Colonic mucosa (tissue), 4 donors: Measurements from ENCODE around the gene NPR3. TPM values are rescaled to one million over a fixed set of nuclear protein-coding genes. Genes with fewer than 3 reads are reported as not detected.

Experiments
- DNase-seq: peaks from one replicate; pipeline ENCODE4 v3.0.0-alpha.2; 2020
- H3K27ac ChIP-seq: fragments of 200-600 bp; one replicate; pipeline ENCODE4 v1.8.0; 2021
- H3K27me3 ChIP-seq: fragments of 200-600 bp; one replicate; pipeline ENCODE4 v1.8.0; 2021
- H3K36me3 ChIP-seq: fragments of 200-600 bp; one replicate; pipeline ENCODE4 v1.8.0; 2021
- H3K4me1 ChIP-seq: fragments of 200-600 bp; one replicate; pipeline ENCODE4 v1.8.0; 2021; ENCODE audit warnings: mild to moderate bottlenecking
- H3K4me3 ChIP-seq: fragments of 200-600 bp; one replicate; pipeline ENCODE4 v1.8.0; 2021
- H3K9ac ChIP-seq, 2 donors: one replicate each; pipeline ENCODE4 v1.7.0; 2013; ENCODE audit warnings: control low read depth in 2 of 2, low read depth in 2 of 2, low read length in 2 of 2
- H3K9me3 ChIP-seq: fragments of 200-600 bp; one replicate; pipeline ENCODE4 v1.8.0; 2021
- intact Hi-C: fragments of 100-400 bp; cut with DNase I; formaldehyde crosslinking; loops from one replicate; pipeline ENCODE4 v1.14.1; 2022
- total RNA-seq, 2 donors: library from RNA; stranded (reverse); fragmentation: NEBNext Ultra II Directional in 1 of 2; extraction: Animal tissue kit (Norgen Biotek cat#: 25700) in 1 of 2; gene quantifications; one replicate each; pipeline ENCODE4 v1.2.1, GENCODE V29; 2021
- TF ChIP-seq, protein P1 (sequence below): fragments of 200-600 bp; IDR thresholded peaks from one replicate; pipeline ENCODE4 v1.8.0; 2022; ENCODE audit warnings: antibody characterized with exemption, mild to moderate bottlenecking
- donor health status: healthy.
- donor health status: DM: no; HTN: no; CAD: no.
- donor health status: DM: no; HTN: no; CAD: no.

The NPR3 gene
- total RNA-seq, 2 donors from 2014 or later = 0.20 to 3.0 TPM

DNA sequence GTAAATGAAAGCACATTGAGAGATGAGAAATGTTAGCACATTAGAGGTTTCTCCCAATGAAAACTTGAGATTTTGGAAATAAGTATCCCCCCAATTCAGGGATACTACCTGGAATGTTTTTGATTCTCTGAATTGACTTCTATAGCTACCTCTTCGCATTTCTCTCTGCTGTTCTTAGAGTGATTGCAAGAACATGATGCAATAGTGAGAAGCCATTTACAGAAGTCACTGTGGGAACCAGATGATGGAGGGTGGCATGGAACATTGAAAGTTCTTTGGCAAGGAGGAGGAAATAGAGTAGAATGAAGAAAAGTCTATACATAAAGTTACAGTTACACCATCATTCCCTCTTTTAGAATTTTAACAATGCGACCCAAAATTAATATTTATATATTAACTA lies 9.2 kb downstream of the NPR3 start:
- TF ChIP-seq, protein P1, sequence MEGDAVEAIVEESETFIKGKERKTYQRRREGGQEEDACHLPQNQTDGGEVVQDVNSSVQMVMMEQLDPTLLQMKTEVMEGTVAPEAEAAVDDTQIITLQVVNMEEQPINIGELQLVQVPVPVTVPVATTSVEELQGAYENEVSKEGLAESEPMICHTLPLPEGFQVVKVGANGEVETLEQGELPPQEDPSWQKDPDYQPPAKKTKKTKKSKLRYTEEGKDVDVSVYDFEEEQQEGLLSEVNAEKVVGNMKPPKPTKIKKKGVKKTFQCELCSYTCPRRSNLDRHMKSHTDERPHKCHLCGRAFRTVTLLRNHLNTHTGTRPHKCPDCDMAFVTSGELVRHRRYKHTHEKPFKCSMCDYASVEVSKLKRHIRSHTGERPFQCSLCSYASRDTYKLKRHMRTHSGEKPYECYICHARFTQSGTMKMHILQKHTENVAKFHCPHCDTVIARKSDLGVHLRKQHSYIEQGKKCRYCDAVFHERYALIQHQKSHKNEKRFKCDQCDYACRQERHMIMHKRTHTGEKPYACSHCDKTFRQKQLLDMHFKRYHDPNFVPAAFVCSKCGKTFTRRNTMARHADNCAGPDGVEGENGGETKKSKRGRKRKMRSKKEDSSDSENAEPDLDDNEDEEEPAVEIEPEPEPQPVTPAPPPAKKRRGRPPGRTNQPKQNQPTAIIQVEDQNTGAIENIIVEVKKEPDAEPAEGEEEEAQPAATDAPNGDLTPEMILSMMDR = no peak
- Histone ChIP-seq H3K4me3 (no peak overlapping the region), H3K27ac (no peak overlapping the region), H3K9me3 (no peaks in the 10 kb centered on the region), H3K4me1 (no peaks in the 10 kb centered on the region), H3K27me3 (no peaks in the 10 kb centered on the region), H3K9ac (no peak overlapping the region), H3K36me3 (no peaks in the 10 kb centered on the region)
- intact Hi-C loops = no loop called here
- DNase-seq = no peak

DNA sequence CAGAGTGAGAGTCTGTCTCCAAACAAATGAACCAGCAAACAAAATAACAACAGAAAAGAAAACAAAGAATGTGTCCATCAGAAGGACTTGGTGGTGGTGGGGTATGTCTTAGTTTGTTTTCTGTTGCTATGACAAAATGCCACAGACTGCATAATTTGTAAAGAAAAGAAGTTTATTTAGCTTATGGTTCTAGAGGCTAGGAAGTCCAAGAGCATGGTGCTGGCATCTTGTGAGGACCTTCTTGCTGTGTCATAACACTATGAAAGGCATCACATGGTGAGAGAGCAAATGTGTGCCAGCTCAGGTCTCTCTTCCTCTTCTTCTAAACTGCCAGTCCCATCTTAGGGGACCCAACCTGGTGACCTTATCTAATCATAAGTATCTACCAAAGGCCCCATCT lies 10.5 kb downstream of the NPR3 start:
- H3K9me3 ChIP-seq = no peaks in the 10 kb centered on the region
- no peak for DNase-seq
- no peak overlapping the region for H3K9ac ChIP-seq
- TF ChIP-seq, protein P1 = no peak
- no peaks in the 10 kb centered on the region for H3K27me3 ChIP-seq
- H3K27ac ChIP-seq = no peak overlapping the region
- no peaks in the 10 kb centered on the region for H3K36me3 ChIP-seq
- intact Hi-C loops = no loop called here
- no peak overlapping the region for H3K4me3 ChIP-seq
- no peaks in the 10 kb centered on the region for H3K4me1 ChIP-seq

DNA sequence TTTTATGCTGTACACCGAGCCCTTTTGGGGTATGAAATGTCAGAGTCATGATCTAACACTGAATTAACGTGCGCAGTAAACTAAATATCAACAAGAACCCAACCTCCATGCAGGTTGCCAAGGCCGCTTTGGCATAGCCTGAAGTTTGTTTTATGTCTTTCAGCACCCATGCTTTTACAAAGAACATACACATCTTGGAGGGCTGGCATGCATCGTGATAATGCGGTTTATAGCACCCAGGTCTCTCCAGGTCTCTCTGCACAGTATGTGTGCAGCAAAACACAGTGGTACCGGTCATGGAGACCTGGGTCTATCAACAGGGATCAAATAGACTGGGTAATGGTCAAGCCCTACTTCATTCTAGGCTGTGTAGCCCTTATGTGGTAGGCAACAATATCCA lies 11.8 kb downstream of the NPR3 start:
- Histone ChIP-seq H3K9ac (no peak overlapping the region), H3K4me3 (no peak overlapping the region), H3K27ac (no peak overlapping the region), H3K9me3 (no peaks in the 10 kb centered on the region), H3K36me3 (no peaks in the 10 kb centered on the region), H3K27me3 (no peaks in the 10 kb centered on the region), H3K4me1 (no peaks in the 10 kb centered on the region)
- DNase-seq = no peak
- TF ChIP-seq, protein P1 = no peak
- intact Hi-C loops = no loop called here

DNA sequence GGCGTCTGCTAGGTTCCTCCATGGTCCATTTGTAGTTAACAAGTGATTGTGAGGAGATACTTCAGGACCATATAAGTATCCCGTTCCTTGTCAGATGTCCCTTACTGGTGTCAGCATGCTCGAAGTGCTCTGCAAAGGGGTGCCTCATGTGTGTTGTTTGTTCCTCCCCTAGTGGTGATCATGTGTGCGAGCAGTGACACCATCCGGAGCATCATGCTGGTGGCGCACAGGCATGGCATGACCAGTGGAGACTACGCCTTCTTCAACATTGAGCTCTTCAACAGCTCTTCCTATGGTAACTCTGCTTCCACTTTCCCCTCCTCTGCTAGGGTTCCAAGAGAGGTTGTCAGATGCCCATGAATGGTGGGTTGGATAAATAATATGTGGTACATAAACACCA lies 13.4 kb downstream of the NPR3 start:
- intact Hi-C loops = no loop called here
- Histone ChIP-seq H3K36me3 (no peaks in the 10 kb centered on the region), H3K9me3 (no peaks in the 10 kb centered on the region), H3K9ac (no peak overlapping the region), H3K27me3 (no peaks in the 10 kb centered on the region), H3K27ac (no peak overlapping the region), H3K4me1 (no peaks in the 10 kb centered on the region), H3K4me3 (no peak overlapping the region)
- DNase-seq = no peak
- TF ChIP-seq, protein P1 = no peak

DNA sequence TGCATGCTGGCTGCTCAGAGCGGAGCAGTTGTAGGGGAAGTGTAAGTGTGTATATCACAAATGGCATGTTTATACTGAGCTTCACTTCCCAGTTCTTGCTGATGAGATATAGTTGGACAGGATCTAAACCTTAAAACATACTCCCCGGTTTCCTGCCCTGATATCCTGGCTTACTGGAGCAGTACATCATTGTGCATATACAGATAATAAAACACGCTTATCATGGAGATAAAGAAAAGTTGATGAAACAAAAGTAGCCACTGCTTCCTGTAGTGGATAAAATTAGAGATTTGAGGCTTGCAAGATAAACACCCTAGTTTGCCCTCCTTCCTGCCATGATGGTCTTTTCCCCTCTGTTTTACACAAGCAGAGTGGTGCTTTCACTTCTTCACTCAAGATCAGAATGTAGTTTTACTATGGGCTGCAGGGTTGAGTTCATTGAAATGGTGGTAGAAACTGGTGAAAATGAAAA lies 15.0 kb downstream of the NPR3 start:
- Histone ChIP-seq H3K36me3 (no peaks in the 10 kb centered on the region), H3K27me3 (no peaks in the 10 kb centered on the region), H3K9ac (no peak overlapping the region), H3K4me3 (no peak overlapping the region), H3K4me1 (no peaks in the 10 kb centered on the region), H3K9me3 (no peaks in the 10 kb centered on the region), H3K27ac (no peak overlapping the region)
- DNase-seq = no peak
- TF ChIP-seq, protein P1 = no peak
- intact Hi-C loops = no loop called here

DNA sequence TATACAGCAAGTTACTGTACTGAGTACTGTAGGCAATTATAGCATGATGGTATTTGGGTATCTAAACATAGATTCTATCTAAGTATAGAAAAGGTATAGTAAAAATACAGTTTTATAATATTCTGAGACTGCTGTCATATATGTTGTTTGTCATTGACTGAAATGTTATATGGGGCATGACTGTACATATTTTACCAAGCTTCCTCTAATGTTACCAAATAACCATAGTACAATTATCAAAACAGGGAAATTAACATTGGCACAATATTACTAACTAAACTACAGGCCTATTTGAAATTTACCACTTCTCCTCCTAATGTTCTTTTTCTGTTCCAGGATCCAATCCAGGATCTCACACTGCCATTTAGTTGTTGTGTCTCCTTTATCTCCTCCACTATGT lies 18.5 kb downstream of the NPR3 start:
- H3K9me3 ChIP-seq = no peaks in the 10 kb centered on the region
- H3K27ac ChIP-seq = no peak overlapping the region
- no peak for DNase-seq
- H3K36me3 ChIP-seq = no peaks in the 10 kb centered on the region
- intact Hi-C loops = no loop called here
- H3K4me3 ChIP-seq = no peak overlapping the region
- no peak overlapping the region for H3K9ac ChIP-seq
- no peaks in the 10 kb centered on the region for H3K27me3 ChIP-seq
- no peaks in the 10 kb centered on the region for H3K4me1 ChIP-seq
- TF ChIP-seq, protein P1 = no peak
